HG03135 (cell line): Measurements from ENCODE around the gene CDH1.
A peak's percentile ranks its signal among the peaks of the same experiment; 100 is the strongest.

Experiments used
- ATAC-seq: cut with Tn5 transposase; IDR thresholded peaks from one replicate; pipeline ENCODE4 v1.9.1; 2021; ENCODE audit warnings: mild to moderate bottlenecking, moderate library complexity; ENCODE audit not compliant: unreplicated experiment

Gene CDH1

GRCh38 chr16:68731637-68732036 is 5.5 kb upstream of the CDH1 start:
- no peak for ATAC-seq

DNA sequence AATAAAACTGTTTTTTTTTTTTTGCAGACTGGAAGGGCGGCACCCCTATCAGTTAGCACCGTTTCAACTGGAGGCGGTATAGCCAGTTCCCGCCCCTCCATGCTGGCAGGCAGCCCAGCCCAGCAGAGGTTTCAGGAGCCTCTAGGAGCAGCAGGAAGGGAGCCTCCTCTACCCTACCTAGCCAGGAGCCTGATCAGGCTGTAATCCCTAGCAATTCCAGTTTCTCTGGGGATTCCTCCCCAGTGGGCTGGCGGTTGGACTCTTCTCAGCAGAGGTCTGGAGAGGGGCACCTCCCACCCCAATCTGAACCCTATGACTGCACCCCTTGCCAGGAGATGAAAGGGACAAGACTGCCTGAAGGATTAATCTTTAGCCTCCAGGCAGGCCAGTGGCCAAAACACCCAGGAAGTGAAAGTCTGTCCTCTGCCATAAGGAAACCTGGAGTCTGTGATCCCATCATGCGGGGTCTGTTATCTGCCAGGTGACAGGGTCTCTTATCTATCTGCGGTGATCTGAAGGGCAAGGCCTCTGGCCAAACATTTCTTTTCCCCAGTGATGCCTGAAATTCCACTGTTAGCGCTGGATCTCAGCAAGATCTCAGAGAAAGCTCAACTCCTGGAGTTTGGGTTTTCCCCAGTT is 4.9 kb upstream of the CDH1 start:
- ATAC-seq, result no peak

DNA sequence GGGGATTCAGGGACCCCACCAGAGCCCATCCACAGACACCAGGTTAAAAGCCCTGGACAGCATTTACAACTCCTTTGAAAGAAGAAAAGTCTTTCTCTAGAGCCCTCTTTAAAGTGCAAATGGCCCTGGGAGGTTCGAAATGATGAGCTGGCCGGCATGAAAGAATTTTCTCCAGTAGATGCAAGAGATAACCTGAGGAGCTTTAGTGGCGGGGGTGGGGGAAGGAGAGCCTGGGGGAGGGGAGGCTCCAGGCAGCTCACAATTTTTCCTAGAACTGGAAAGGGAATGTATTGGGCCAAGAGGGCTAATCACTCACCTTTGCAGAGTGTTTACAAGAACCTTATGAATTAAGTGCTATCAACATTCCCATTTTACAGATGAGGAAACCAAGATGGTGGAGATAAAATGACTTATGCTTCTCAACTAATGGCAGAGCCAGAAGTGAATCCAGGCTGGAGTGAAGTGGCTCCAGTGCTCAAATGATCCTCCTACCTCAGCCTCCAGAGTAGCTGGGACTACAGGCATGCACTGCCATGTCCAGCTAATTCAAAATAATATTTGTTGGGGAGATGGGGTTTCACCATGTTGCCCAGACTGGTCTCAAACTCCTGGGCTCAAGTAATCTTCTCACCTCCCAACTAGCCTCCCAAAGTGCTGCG is 4.2 kb upstream of the CDH1 start:
- no peak for ATAC-seq

GRCh38 chr16:68733570-68733969 is 3.5 kb upstream of the CDH1 start:
- no peak for ATAC-seq

DNA sequence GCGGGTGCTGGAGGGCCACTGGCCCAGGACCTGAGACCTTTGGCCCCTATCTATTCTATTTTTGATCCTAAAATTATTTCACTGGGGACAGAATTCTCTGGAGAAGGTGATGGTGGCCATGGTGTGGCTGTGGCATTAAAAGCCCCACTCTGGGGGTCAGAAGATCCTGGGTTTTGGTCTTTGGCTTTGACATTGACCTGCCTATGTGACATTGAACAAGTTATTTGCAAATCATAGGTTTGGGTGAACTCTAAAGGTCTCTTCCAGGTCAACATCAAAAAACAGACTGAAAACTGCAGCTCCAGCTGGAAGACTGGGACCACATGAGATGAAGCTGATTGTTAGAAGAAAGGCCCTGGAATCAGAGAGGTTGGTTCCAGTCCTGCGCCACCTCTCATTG is 2.3 kb upstream of the CDH1 start:
- no peak for ATAC-seq

DNA sequence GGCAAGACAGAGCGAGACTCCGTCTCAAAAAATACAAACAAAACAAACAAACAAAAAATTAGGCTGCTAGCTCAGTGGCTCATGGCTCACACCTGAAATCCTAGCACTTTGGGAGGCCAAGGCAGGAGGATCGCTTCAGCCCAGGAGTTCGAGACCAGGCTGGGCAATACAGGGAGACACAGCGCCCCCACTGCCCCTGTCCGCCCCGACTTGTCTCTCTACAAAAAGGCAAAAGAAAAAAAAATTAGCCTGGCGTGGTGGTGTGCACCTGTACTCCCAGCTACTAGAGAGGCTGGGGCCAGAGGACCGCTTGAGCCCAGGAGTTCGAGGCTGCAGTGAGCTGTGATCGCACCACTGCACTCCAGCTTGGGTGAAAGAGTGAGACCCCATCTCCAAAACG is 531 bp upstream of the CDH1 start:
- ATAC-seq, result no peak

GRCh38 chr16:68737730-68738629 is 888 bp downstream of the CDH1 start:
- ATAC-seq, result no peak

- no peak for ATAC-seq
Measured at GRCh38 chr16:68739964-68740627, 3.0 kb downstream of the CDH1 start.

GRCh38 chr16:68740628-68741346 is 3.7 kb downstream of the CDH1 start:
- no peak for ATAC-seq

DNA sequence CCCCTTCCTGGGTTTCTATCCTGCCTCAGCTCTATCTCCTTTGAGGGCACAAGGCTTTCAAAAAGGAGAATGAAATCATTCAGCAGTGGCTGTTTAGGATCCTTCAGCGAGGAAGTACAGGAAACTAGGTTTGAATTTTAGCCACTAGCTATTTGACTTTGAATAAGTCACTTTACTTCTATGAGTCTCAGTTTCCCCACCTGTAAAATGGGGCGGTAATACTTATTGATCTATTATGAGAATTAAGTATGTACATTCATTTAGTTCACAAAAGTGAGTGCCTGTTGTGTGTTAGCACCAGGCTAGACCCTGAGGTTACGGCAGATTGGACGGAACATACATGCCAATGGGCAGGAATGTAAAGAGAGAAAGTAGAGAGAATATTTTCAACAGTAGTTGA is 6.6 kb downstream of the CDH1 start:
- no peak for ATAC-seq

DNA sequence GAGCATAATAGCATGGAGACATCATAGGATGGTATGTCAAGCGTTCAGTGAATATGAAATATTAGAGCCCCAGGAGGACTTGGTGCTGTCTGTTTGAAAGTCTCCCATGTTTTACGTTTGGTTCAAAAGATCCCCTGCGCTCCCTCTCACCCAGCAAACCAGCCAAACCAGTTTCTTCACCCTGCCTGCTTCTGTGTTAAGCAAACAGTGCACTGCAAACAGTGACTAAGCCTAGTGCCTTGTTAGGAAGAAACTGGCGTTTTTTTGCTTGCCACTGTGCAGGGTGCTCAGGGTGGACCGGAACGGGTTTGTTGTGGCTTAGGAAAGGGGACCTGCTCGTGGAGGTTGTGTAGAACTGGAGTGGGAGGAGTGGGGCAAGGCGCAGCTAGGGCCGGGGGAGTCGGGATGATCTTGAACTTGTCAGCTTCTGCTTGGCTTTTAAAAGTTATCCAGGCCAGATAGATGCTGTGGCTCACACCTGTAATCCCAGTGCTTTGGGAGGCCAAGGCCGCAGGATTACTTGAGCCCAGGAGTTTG is 7.7 kb downstream of the CDH1 start:
- no peak for ATAC-seq

- no peak for ATAC-seq
Measured at GRCh38 chr16:68746951-68747350, 9.9 kb downstream of the CDH1 start.

DNA sequence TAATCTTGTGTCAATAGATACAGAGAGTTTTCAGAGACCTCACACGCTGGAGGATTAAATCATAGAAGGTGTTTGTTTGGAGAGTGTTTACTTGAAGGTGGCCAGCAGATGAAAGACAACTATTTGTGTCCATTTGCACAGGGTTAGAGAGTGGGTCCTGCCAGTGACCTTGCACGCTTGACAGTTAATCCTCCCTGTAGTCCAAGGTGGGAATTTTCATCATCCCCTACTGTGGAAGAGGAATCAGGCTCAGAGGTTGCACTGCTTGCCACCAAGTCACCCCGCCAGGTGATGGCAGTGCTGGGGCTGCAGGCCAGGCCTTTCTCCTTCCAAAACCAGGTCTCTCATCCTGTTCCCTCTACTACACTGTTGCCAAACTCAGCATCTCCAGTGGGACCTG is 12.3 kb downstream of the CDH1 start:
- no peak for ATAC-seq

DNA sequence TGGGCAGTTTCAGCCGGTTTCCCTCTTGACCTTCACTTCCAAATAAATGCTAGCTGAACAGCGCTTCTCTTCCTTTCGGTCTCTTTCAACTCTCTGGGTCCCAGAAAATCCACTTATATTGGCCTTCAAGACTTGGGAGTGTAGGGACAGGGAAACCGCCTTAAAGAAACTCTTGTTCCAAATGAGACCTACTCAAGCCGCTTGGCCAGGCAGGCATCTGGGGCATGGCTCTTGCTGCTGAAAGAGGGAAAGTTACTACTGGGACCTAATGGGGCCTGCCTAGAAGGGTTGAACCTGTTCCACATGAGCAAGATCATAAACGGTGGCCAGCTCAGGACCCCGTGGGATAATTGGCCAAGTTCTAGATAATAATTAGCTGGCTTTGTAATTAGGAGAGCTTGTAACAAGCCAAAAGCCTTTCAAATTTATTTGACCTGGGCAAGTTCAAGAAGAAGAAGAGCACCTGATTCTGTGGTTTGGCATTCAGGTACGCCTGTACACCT is 13.2 kb downstream of the CDH1 start:
- no peak for ATAC-seq

- ATAC-seq, result no peak
Measured at GRCh38 chr16:68751160-68751559, 14.1 kb downstream of the CDH1 start.

DNA sequence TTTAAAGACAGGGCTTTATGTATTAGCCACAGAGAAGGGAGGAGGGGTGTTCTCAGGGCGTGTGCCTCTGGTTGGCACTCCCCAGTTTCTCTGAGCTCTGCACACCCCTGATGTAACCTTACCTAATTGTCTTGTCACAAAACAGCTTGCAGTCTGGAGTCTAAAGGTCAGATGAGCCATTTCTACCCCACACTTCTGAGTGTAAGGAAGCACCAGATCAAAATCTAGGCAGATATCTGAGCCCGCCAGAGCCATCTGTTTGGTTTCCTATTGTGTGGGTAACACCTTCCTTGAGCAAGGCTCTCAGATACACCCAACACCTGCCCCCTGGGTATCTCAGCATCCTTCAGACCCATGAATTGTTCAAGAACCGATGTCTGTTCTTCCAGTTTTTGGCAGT is 15.5 kb downstream of the CDH1 start:
- ATAC-seq, result no peak

DNA sequence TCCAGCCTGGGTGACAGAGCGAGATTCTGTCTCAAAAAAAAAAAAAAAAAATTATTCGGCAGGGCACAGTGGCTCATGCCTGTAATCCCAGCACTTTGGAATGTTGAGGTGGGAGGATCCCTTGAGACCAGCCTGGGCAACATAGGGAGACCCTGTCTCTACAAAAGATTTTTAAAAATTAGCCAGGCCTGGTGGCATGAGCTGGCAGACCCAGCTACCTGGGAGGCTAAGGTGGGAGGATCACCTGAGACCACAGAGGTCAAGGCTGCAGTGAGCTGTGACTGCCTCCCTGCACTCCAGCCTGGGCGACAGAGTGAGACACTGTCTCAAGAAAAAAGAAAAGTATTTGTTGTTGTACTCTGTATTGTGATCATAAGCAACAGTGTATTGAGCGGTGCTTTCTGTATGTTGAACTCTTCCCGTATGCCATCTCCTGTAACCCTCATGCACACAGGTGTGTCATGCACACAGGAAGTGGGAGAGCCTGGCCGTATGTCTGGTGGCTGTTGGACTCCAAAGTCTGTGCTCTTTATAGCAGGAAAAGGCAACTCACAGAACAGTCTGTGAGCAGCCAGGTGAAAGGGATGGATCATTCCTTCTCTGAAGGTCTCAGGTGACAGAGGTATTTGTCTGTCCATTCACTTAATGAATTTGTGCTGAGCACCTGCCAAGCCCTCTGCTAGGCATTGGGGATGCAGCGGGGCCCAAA is 17.1 kb downstream of the CDH1 start:
- ATAC-seq, result no peak

DNA sequence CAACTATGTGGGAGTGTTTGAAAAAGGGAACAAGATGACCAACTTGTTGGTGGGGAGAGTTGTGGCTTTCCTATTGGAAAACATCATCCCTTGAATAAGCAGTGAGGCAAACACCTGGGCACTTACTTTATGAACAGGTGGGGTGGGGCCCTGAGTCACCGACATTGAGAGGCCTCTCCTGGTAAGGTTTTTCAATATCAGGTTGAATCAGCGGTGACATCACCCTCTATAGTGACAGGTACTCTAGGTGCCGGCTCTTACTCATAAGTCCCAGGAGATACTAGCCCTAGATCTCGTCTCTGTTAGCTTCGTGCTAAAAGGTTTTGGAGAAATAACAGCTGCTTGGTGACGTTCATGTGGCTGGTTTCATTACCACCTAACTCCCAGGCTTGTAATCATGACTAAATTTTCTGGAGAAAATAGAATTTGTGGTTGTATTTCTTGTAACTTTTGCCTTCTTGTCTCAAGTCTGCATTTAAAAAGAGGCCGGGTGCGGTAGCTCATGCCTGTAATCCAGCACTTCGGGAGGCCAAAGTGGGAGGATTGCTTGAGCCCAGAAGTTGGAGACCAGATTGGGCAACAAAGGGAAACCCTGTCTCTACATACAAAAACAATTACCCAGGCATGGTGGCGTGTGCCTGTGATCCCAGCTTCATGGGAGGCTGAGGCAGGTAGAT is 19.3 kb downstream of the CDH1 start:
- ATAC-seq, result peak; percentile 66

DNA sequence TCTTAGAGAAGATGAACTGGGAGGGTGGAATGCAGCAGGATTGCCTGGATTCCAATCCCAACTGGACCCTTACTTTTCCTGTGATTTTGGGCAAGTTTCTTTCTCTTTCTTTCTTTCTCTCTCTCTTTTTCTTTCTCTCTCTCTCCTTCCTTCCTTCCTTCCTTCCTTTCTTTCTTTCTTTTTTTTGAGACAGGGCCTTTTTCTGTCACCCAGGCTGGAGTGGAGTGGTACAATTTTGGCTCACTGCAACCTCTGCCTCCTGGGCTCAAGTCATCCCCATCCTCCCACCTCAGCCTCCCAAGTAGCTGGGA is 20.5 kb downstream of the CDH1 start:
- ATAC-seq, result no peak
